HG03457 (cell line): ENCODE data around the gene FOXL3.
"Not testable (repeated sequence)": the region's sequence is repeated elsewhere in the genome, so short reads cannot be mapped to it uniquely, and the experiment has no call there.

Experiments used
- ATAC-seq: cut with Tn5 transposase; IDR thresholded peaks from one replicate; pipeline ENCODE4 v1.9.1; 2021; ENCODE audit warnings: moderate number of reproducible peaks; ENCODE audit not compliant: unreplicated experiment

The FOXL3 gene

GRCh38 chr7:254337-255037 is 35.5 kb upstream of the FOXL3 start:
- ATAC-seq: no peak

GRCh38 chr7:255038-255435 is 34.9 kb upstream of the FOXL3 start:
- no peak for ATAC-seq

- no peak for ATAC-seq
These were observed 34.1 kb upstream of the FOXL3 start for GRCh38 chr7:255721-256361.

- ATAC-seq: no peak
These were observed 33.5 kb upstream of the FOXL3 start for GRCh38 chr7:256461-256940.

- no peak for ATAC-seq
These were observed 32.9 kb upstream of the FOXL3 start for GRCh38 chr7:256981-257646.

GRCh38 chr7:257647-257992 is 32.4 kb upstream of the FOXL3 start:
- ATAC-seq: no peak

GRCh38 chr7:258476-259190 is 31.3 kb upstream of the FOXL3 start:
- no peak for ATAC-seq

GRCh38 chr7:259191-259505 is 30.8 kb upstream of the FOXL3 start:
- ATAC-seq: no peak

- no peak for ATAC-seq
These were observed 30.1 kb upstream of the FOXL3 start for GRCh38 chr7:259751-260405.

GRCh38 chr7:260441-261281 is 29.3 kb upstream of the FOXL3 start:
- ATAC-seq: no peak

GRCh38 chr7:261341-262250 is 28.4 kb upstream of the FOXL3 start:
- ATAC-seq: no peak

- ATAC-seq: no peak
These were observed 27.8 kb upstream of the FOXL3 start for GRCh38 chr7:262251-262572.

GRCh38 chr7:262631-263311 is 27.2 kb upstream of the FOXL3 start:
- not testable (repeated sequence) for ATAC-seq

GRCh38 chr7:263483-264351 is 26.3 kb upstream of the FOXL3 start:
- ATAC-seq: not testable (repeated sequence)

GRCh38 chr7:264541-265191 is 25.3 kb upstream of the FOXL3 start:
- no peak for ATAC-seq

- no peak for ATAC-seq
These were observed 24.6 kb upstream of the FOXL3 start for GRCh38 chr7:265192-265997.
